K562 (cell line): ENCODE data around the gene TET2. TPM values are rescaled to one million over a fixed set of nuclear protein-coding genes. Genes with fewer than 3 reads are reported as not detected.

ENCODE experiments used
- ATAC-seq: fragments of 200-7000 bp; cut with Tn5 transposase; 3 replicates; pipeline ENCODE4 v1.9.1; 2020; ENCODE audit warnings: moderate library complexity
- BruUV-seq: library from RNA; stranded (reverse); fragments of 400-500 nt; replicated peaks from 2 replicates; lab custom pipeline; 2021; lab: Mats Ljungman, UMichigan
- CTCF ChIA-PET: fragments of 300-600 bp; formaldehyde crosslinking; extraction: SDS; loops from one replicate; lab custom pipeline; 2021; ENCODE audit warnings: low intra/inter-chr PET ratio; lab: Yijun Ruan, JAX
- POLR2A ChIA-PET: fragments of 300-600, 350-650 bp; sonication (Branson Sonifier 250); formaldehyde crosslinking; extraction: SDS; loops from one replicate; lab custom pipeline; 2021; ENCODE audit warnings: antibody characterized with exemption, inconsistent platforms; lab: Yijun Ruan, JAX
- DNase-seq, 4 experiments: peaks; one replicate each; pipeline versions ENCODE4 v3.0.0 to v3.0.0-alpha.2; 2011 to 2018; ENCODE audit warnings: low spot score in 3 of 4, mixed read lengths in 3 of 4; ENCODE audit errors: extremely low read depth in 1 of 4
- FAIRE-seq: peaks from 2 replicates; lab custom pipeline; 2011; peaks lifted over from hg19 to GRCh38; lab: Jason Lieb, UNC
- H2AFZ ChIP-seq: 2 replicates; pipeline ENCODE4 v1.6.0; 2011; ENCODE audit warnings: low read depth, low read length, control low read depth, inconsistent platforms
- H3K27ac ChIP-seq: fragments of 200-600 bp; 3 replicates; pipeline ENCODE4 v1.8.0; 2011; ENCODE audit warnings: low read depth, mild to moderate bottlenecking, control low read depth, inconsistent platforms, low read length, moderate library complexity, mixed read lengths; ENCODE audit errors: extremely low read depth
- H3K27me3 ChIP-seq, 2 experiments: fragments of 300-600 bp in 1 of 2; 2 replicates in 1 of 2; 3 replicates in 1 of 2; pipeline versions ENCODE4 v1.6.0 to v1.8.0; 2011; ENCODE audit warnings: inconsistent platforms in 2 of 2, low read length in 2 of 2, mild to moderate bottlenecking in 1 of 2, mixed read lengths in 1 of 2, moderate library complexity in 1 of 2; ENCODE audit not compliant: control insufficient read depth in 2 of 2, insufficient read depth in 2 of 2
- H3K36me3 ChIP-seq: fragments of 300-600 bp; 3 replicates; pipeline ENCODE4 v1.8.0; 2011; ENCODE audit warnings: mild to moderate bottlenecking, low read length, inconsistent platforms; ENCODE audit not compliant: control insufficient read depth, insufficient read depth
- H3K4me1 ChIP-seq, 2 experiments: fragments of 200-600 bp in 1 of 2; replicated peaks in 1 of 2; 2 replicates in 1 of 2; 3 replicates in 1 of 2; pipeline versions ENCODE4 v1.5.1 to v1.8.0; 2011; ENCODE audit warnings: inconsistent platforms in 2 of 2, low read length in 2 of 2, mild to moderate bottlenecking in 1 of 2, mixed read lengths in 1 of 2, moderate library complexity in 1 of 2; ENCODE audit not compliant: control insufficient read depth in 2 of 2, insufficient read depth in 2 of 2
- H3K4me2 ChIP-seq: 2 replicates; pipeline ENCODE4 v1.6.1; 2011; ENCODE audit warnings: low read length, control low read depth, inconsistent platforms, mixed read lengths; ENCODE audit not compliant: insufficient read depth
- H3K4me3 ChIP-seq: fragments of 200-600 bp; sonication (generic), shearing (Covaris generic); 2 replicates; pipeline ENCODE4 v1.5.1; 2016; ENCODE audit warnings: control low read depth, inconsistent platforms
- H3K79me2 ChIP-seq: fragments of 200-600 bp; 3 replicates; pipeline ENCODE4 v1.8.0; 2011; ENCODE audit warnings: low read length, inconsistent platforms; ENCODE audit not compliant: control insufficient read depth, insufficient read depth
- H3K9ac ChIP-seq, 2 experiments: 2 replicates each; pipeline versions ENCODE4 v1.6.0 to v1.6.1; 2011; ENCODE audit warnings: low read depth in 2 of 2, low read length in 2 of 2, control low read depth in 1 of 2, inconsistent platforms in 1 of 2, mild to moderate bottlenecking in 1 of 2, mixed read lengths in 1 of 2; ENCODE audit not compliant: insufficient read depth in 1 of 2
- H3K9me1 ChIP-seq: one replicate; pipeline ENCODE4 v1.6.0; 2011; ENCODE audit warnings: inconsistent platforms, mild to moderate bottlenecking, low read length, moderate library complexity; ENCODE audit not compliant: control insufficient read depth, insufficient read depth
- H3K9me3 ChIP-seq: replicated peaks from 2 replicates; pipeline ENCODE4 v1.5.1; 2011; ENCODE audit warnings: low read depth, low read length, inconsistent platforms; ENCODE audit not compliant: control insufficient read depth, insufficient read depth
- H4K20me1 ChIP-seq: replicated peaks from 2 replicates; pipeline ENCODE4 v1.6.1; 2011; ENCODE audit warnings: low read length, inconsistent platforms, mixed read lengths; ENCODE audit not compliant: control insufficient read depth, insufficient read depth
- DMBX1 ChIP-seq: fragments of 250-450 bp; sonication (Bioruptor Pico); IDR thresholded peaks from 2 replicates; pipeline ENCODE4 v1.8.0; 2022; ENCODE audit warnings: inconsistent platforms, mild to moderate bottlenecking, moderate library complexity, borderline replicate concordance
- JUN ChIP-seq, 2 experiments: sonication (generic) in 1 of 2; formaldehyde crosslinking in 1 of 2; IDR thresholded peaks; 2 replicates each; pipeline versions ENCODE4 v1.6.1 to v1.8.0; 2012 to 2022; ENCODE audit warnings: borderline replicate concordance in 2 of 2, mild to moderate bottlenecking in 2 of 2, improper control_type of control experiment in 1 of 2, low read depth in 1 of 2, low read length in 1 of 2, missing genetic modification reagents in 1 of 2
- RBM22 ChIP-seq: fragments of 200-400 bp; formaldehyde crosslinking; IDR thresholded peaks from 2 replicates; pipeline ENCODE4 v1.6.1; 2018; ENCODE audit warnings: low read length, low read depth; ENCODE audit not compliant: poor library complexity, severe bottlenecking
- SAP30 ChIP-seq: fragments of 200-600 bp; sonication (generic); IDR thresholded peaks from 2 replicates; pipeline ENCODE4 v1.6.1; 2012; ENCODE audit warnings: borderline replicate concordance, low read depth, mild to moderate bottlenecking, moderate library complexity, low read length, control low read depth, inconsistent platforms; ENCODE audit not compliant: insufficient read depth, poor library complexity, severe bottlenecking
- ZBTB49 ChIP-seq: sonication (generic); formaldehyde crosslinking; IDR thresholded peaks from 2 replicates; pipeline ENCODE4 v1.8.0; 2022; ENCODE audit warnings: missing genetic modification reagents, mild to moderate bottlenecking, borderline replicate concordance
- ZNF764 ChIP-seq: fragments of 250-450 bp; sonication (Bioruptor Pico); IDR thresholded peaks from 2 replicates; pipeline ENCODE4 v1.4.0; 2020; ENCODE audit warnings: low read depth, mild to moderate bottlenecking, moderate library complexity
- WGBS: fragments of 100-300 bp; shearing (Covaris generic); methylation state at CpG from one replicate; pipeline ENCODE4 v1.1.6; 2016; ENCODE audit warnings: low coverage, mixed read lengths; ENCODE audit not compliant: insufficient coverage; ENCODE audit errors: missing lambda C conversion rate; 5-methylcytosine and 5-hydroxymethylcytosine counted together
- in situ Hi-C: fragments of 300-500 bp; cut with MboI; formaldehyde crosslinking; loops from 4 replicates; pipeline ENCODE4 v1.15.0; 2018; ENCODE audit warnings: inconsistent platforms, mixed read lengths
- intact Hi-C: fragments of 100-400 bp; cut with micrococcal nuclease; formaldehyde crosslinking; loops from 2 replicates; pipeline ENCODE4 v1.14.2; 2022
- polyA plus RNA-seq, 8 experiments: library from polyadenylated mRNA; depleted of rRNA in 4 of 8; stranded (reverse) in 5 of 8; unstranded in 3 of 8; fragments of >200 nt; fragmentation: Nextera tagmentation in 2 of 8; fragmentation: Illumina TruSeq in 1 of 8; extraction: Ambion mirVana in 2 of 8; extraction: Trizol in 1 of 8; gene quantifications; 2 replicates each; pipeline versions ENCODE4 v1.2.1 to v1.2.3, GENCODE V29; 2011 to 2014; ENCODE audit warnings: inconsistent platforms in 1 of 8, missing spikeins in 1 of 8
- total RNA-seq, 7 experiments: library from RNA; depleted of rRNA in 6 of 7; stranded (reverse); fragments of >200 nt in 6 of 7; fragmentation: Illumina TruSeq in 2 of 7; extraction: Trizol in 2 of 7; gene quantifications; 2 replicates each; pipeline versions ENCODE4 v1.2.1 to v1.2.3, GENCODE V29; 2011 to 2021; ENCODE audit warnings: low replicate concordance in 1 of 7

The TET2 gene
- total and polyA plus RNA-seq, 9 of the 15 experiments (the other 6 are each of a cell fraction or from before 2014, with no cell fraction given): 0.80 to 11.1 (median 4.9) TPM

GRCh38 chr4:105137121-105137875 is 9.4 kb upstream of the TET2 start:
- FAIRE-seq (no peak), DNase-seq (no peak), ATAC-seq (no peak)
- POLR2A ChIA-PET: no interaction called here
- Histone ChIP-seq H3K27ac (no peak overlapping the region), H3K4me1 (no peaks in the 10 kb centered on the region; a peak in 1 of 5 replicates), H4K20me1 (no peaks in the 10 kb centered on the region), H2AFZ (no peak overlapping the region), H3K9ac (no peak overlapping the region), H3K4me2 (no peak overlapping the region), H3K4me3 (no peak overlapping the region), H3K36me3 (no peaks in the 10 kb centered on the region), H3K79me2 (no peaks in the 10 kb centered on the region), H3K9me3 (no peaks in the 10 kb centered on the region), H3K27me3 (no peaks in the 10 kb centered on the region; a peak in 1 of 5 replicates), H3K9me1 (no peaks in the 10 kb centered on the region)
- CTCF ChIA-PET: no interaction called here
- no TSS peak for BruUV-seq
- intact Hi-C loops (no loop called here), in situ Hi-C loops (no loop called here)
- TF ChIP-seq SAP30 (no peak), ZBTB49 (no peak), ZNF764 (CRISPR knock-in tag) (no peak), DMBX1 (no peak), JUN (IDR thresholded peaks at IDR 0.05; ENCODE audit: borderline replicate concordance, low read depth, low read length) (no peak), JUN (CRISPR knock-in tag; IDR thresholded peaks at IDR 0.05; ENCODE audit: borderline replicate concordance) (no peak), RBM22 (no peak)
- 8% methylated on average over 5 of the region's 5 CpGs for WGBS
